ENCODE data around the gene AKT3. TPM values are rescaled to one million over a fixed set of nuclear protein-coding genes. Genes with fewer than 3 reads are reported as not detected.

Gene AKT3
- total RNA-seq, 1 donor from 2014 or later = 36.2 TPM

DNA sequence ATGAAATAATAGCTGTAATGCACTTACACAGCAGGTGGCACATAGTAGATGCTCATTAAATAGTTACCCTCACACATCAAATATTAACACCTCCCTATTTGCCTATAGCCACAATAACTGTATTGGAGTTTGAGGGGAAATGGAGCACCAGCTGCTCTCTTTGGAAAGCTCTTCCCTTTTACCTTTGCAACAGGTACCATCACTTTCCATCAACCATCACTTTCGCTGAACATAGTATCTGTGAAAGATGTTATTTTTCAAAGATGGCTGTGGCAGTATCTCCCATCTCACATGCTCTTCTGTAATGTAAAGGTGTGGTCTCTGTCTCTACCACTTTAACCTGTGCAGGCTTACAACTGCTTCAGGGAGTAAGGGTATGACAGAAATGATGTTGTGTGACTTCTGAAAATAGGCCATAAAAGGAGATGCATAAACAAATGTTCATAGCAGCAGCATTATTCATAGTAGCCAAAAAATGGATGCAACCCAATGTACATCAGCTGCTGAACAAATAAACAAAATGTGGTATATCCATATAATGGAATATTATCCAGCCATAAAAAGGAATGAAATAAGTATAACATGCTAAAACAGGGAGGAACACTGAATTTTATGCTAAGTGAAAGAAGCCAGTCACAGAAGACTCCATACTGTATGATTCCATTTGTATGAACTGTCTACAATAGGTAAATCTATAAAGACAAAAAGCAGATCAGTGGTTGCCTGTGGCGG lies 288.3 kb downstream of the AKT3 start:
- no peak for DNase-seq (ENCODE audit: low spot score)
- no peaks in the 10 kb centered on the region for H3K36me3 ChIP-seq
- H3K4me1 ChIP-seq = no peaks in the 10 kb centered on the region
- Mint-ChIP-seq H3K4me3 (no peak overlapping the region), H3K9me3 (peaks cover 7% of the 10 kb centered on the region), H3K27ac (no peak overlapping the region), H3K36me3 (peaks cover 14% of the 10 kb centered on the region), H3K4me1 (no peaks in the 10 kb centered on the region), H3K27me3 (ENCODE audit: insufficient read depth, low read depth) (no peaks in the 10 kb centered on the region)
- TF ChIP-seq EZH2 (IDR thresholded peaks at IDR 0.05) (no peak), EZH2phosphoT487 (IDR thresholded peaks at IDR 0.05) (no peak)
- TF ChIP-seq, protein P1, sequence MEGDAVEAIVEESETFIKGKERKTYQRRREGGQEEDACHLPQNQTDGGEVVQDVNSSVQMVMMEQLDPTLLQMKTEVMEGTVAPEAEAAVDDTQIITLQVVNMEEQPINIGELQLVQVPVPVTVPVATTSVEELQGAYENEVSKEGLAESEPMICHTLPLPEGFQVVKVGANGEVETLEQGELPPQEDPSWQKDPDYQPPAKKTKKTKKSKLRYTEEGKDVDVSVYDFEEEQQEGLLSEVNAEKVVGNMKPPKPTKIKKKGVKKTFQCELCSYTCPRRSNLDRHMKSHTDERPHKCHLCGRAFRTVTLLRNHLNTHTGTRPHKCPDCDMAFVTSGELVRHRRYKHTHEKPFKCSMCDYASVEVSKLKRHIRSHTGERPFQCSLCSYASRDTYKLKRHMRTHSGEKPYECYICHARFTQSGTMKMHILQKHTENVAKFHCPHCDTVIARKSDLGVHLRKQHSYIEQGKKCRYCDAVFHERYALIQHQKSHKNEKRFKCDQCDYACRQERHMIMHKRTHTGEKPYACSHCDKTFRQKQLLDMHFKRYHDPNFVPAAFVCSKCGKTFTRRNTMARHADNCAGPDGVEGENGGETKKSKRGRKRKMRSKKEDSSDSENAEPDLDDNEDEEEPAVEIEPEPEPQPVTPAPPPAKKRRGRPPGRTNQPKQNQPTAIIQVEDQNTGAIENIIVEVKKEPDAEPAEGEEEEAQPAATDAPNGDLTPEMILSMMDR (IDR thresholded peaks at IDR 0.05) = no peak
- no peaks in the 10 kb centered on the region for H3F3A ChIP-seq (ENCODE audit: low read depth)
- H3K27me3 ChIP-seq = no peaks in the 10 kb centered on the region
- no peak overlapping the region for H3K9ac ChIP-seq
- no peaks in the 10 kb centered on the region for H3K79me2 ChIP-seq (ENCODE audit: low read depth)
- no peak overlapping the region for H3K27ac ChIP-seq
- no peak overlapping the region for H3K4me3 ChIP-seq
- no peak overlapping the region for H3K4me2 ChIP-seq
- H3K9me3 ChIP-seq (ENCODE audit: low read depth) = peaks cover 7% of the 10 kb centered on the region
- no peak overlapping the region for H2AFZ ChIP-seq (replicated peaks)
- no peaks in the 10 kb centered on the region for H4K20me1 ChIP-seq (ENCODE audit: low read depth)

DNA sequence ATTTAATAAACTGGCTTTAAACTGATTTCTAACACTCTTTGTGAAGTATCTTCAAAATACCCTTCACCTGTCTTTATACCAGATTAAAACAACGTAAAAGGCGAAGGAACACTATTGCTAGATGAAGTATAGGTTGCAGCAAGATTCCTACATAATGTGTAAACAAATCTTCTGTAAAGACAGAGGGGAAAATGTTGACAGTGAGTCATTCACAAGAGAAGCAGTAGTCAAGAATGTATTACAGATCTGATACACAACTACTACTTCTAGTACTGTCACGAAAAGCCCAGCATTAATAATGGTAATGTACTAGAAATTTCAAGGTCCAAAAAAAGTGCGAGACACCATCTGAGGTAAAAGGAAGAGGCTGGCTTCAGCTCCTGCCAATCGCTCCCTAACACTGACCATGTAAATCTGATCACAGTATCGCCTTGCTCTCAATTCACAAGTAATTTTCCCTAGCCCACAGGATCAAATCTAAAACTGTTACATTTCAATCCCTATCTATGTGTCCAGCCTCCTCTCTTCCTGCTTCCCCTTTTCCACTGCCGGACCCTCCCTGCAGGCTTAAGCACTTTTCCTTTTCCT lies 290.4 kb downstream of the AKT3 start:
- Mint-ChIP-seq H3K4me3 (no peak overlapping the region), H3K27me3 (ENCODE audit: insufficient read depth, low read depth) (no peaks in the 10 kb centered on the region), H3K36me3 (peaks cover 14% of the 10 kb centered on the region), H3K27ac (peak overlapping the region; percentile 15), H3K4me1 (no peaks in the 10 kb centered on the region), H3K9me3 (peaks cover 7% of the 10 kb centered on the region)
- Histone ChIP-seq H3K27me3 (no peaks in the 10 kb centered on the region), H3K4me2 (no peak overlapping the region), H3K9me3 (ENCODE audit: low read depth) (peaks cover 7% of the 10 kb centered on the region), H3K9ac (no peak overlapping the region), H3K27ac (no peak overlapping the region), H4K20me1 (ENCODE audit: low read depth) (no peaks in the 10 kb centered on the region), H3F3A (ENCODE audit: low read depth) (no peaks in the 10 kb centered on the region), H3K4me1 (no peaks in the 10 kb centered on the region), H2AFZ (replicated peaks) (no peak overlapping the region), H3K4me3 (no peak overlapping the region), H3K79me2 (ENCODE audit: low read depth) (no peaks in the 10 kb centered on the region), H3K36me3 (no peaks in the 10 kb centered on the region)
- TF ChIP-seq EZH2phosphoT487 (IDR thresholded peaks at IDR 0.05) (no peak), EZH2 (IDR thresholded peaks at IDR 0.05) (no peak)
- TF ChIP-seq, protein P1 (IDR thresholded peaks at IDR 0.05) = no peak
- DNase-seq (ENCODE audit: low spot score) = no peak

DNA sequence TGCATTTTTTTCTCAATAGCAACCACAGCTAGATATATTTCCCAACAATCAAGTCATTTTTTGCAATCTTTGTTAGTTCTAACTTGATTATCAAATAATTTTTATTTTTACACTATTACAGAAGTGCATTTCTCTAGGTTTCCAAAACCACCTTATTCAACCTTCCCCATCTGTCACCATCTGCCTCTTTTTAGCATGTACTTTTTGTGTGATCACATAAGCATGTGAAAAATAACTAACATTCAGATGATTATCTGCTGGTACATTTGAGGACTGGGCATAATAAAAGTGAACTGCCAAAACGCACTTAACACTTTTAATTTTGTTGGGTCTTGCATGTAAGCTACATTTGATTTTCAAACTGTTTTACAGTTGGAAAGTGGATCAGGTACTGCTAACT lies 291.5 kb downstream of the AKT3 start:
- Mint-ChIP-seq H3K27me3 (ENCODE audit: insufficient read depth, low read depth) (no peaks in the 10 kb centered on the region), H3K4me3 (no peak overlapping the region), H3K9me3 (peaks cover 7% of the 10 kb centered on the region), H3K36me3 (peaks cover 14% of the 10 kb centered on the region), H3K4me1 (no peaks in the 10 kb centered on the region), H3K27ac (no peak overlapping the region)
- H3F3A ChIP-seq (ENCODE audit: low read depth) = no peaks in the 10 kb centered on the region
- H3K27me3 ChIP-seq = no peaks in the 10 kb centered on the region
- DNase-seq (ENCODE audit: low spot score) = no peak
- H2AFZ ChIP-seq (replicated peaks) = no peak overlapping the region
- H3K9me3 ChIP-seq (ENCODE audit: low read depth) = peaks cover 7% of the 10 kb centered on the region
- no peak overlapping the region for H3K9ac ChIP-seq
- H4K20me1 ChIP-seq (ENCODE audit: low read depth) = no peaks in the 10 kb centered on the region
- H3K4me2 ChIP-seq = no peak overlapping the region
- H3K36me3 ChIP-seq = no peaks in the 10 kb centered on the region
- no peak overlapping the region for H3K4me3 ChIP-seq
- TF ChIP-seq EZH2 (IDR thresholded peaks at IDR 0.05) (no peak), EZH2phosphoT487 (IDR thresholded peaks at IDR 0.05) (no peak)
- TF ChIP-seq, protein P1 (IDR thresholded peaks at IDR 0.05) = no peak
- no peaks in the 10 kb centered on the region for H3K79me2 ChIP-seq (ENCODE audit: low read depth)
- no peak overlapping the region for H3K27ac ChIP-seq
- no peaks in the 10 kb centered on the region for H3K4me1 ChIP-seq

Measured in neural progenitor cell (in vitro differentiated cells).